Left lobe of liver (tissue), 2 donors: ENCODE data around the gene SLC9A9. TPM values are rescaled to one million over a fixed set of nuclear protein-coding genes. Genes with fewer than 3 reads are reported as not detected.

Experiments
- ATAC-seq: fragments of 200-7000 bp; cut with Tn5 transposase; one replicate; pipeline ENCODE4 v1.9.1; 2020; ENCODE audit warnings: mild to moderate bottlenecking, moderate library complexity
- DNase-seq: peaks from one replicate; pipeline ENCODE4 v3.0.0-alpha.2; 2020; ENCODE audit warnings: low spot score
- total RNA-seq: library from RNA; stranded (reverse); gene quantifications from one replicate; pipeline ENCODE4 v1.2.1, GENCODE V29; 2021
- donor health status: DM: no; HTN: no; CAD: no; lungs with moderate emphysema.
- donor health status: DM: no; HTN: yes; CAD: no.

The SLC9A9 gene
- total RNA-seq, 1 donor from 2014 or later = 2.5 TPM

- DNase-seq (no peak), ATAC-seq (peak; percentile 49)
Measured at GRCh38 chr3:143763564-143764162, 84.6 kb downstream of the SLC9A9 start.

GRCh38 chr3:143757691-143758090 is 90.6 kb downstream of the SLC9A9 start:
- ATAC-seq = no peak
- no peak for DNase-seq

- no peak for ATAC-seq
- DNase-seq = no peak
Measured at GRCh38 chr3:143755978-143756377, 92.3 kb downstream of the SLC9A9 start.

DNA sequence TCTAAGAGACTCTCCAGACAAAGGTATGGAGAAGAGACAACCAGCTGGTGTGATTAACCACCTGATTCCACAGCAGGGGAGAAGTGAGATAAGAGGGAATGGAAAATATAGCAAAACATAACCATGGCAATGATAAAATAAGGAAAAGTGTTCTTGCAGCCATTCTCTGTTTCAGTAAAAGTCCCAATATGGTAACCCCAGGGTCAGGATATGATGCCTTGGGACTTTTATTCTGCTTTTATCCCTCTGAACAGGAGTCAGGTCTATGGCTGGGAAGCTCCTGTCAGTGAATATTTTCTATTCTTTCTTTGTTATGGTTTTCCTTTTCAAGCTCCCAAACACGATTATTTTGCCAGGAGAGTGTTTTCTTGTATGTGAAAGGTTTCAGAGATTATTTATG is 94.2 kb downstream of the SLC9A9 start:
- no peak for ATAC-seq
- DNase-seq = no peak

GRCh38 chr3:143753456-143753855 is 94.8 kb downstream of the SLC9A9 start:
- no peak for ATAC-seq
- no peak for DNase-seq

DNA sequence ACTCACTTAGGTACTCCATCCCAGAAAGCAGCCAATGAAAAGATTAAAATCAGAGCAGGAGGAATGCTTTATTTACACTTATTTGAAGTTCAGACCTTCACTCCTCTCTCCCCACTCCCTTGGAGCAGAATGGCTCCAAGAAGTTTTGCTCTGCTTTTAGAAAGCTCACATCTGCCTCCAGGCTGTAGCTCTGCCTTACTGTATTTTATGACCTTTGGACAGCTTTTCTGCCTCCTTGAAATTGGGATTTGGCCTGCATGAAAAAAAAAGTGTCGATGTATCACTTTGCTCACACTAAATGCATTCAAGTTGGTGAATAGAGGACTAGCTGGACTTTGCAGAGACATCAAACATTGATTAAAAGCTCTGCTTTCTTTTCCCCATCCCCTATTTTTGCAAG is 95.3 kb downstream of the SLC9A9 start:
- ATAC-seq = no peak
- no peak for DNase-seq

DNA sequence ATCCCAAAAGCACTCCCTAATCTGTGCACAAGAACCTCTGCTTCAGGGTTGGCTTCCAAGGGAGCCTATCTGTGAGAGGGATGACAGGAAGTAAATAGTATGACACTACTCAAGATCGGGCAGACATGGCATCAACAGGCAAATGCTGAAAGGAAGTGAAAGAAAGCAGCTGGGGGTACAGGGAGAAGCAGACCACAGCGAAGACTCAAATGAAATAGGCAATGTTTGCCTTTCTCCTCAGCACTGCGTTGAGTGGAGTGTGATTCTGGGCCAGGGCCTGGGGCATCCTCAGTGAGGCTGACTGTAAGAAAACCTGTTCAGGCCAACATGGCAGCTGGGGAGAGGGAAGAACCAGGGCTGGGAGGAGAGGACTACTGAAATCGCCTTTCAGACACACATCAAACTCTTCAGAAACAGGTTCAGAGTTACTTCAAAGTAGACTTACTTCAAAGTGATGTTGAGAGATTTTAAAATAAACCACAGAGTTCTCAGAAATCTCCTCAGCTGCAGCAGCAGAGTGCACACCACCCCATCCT is 96.6 kb downstream of the SLC9A9 start:
- ATAC-seq (no peak), DNase-seq (no peak)

DNA sequence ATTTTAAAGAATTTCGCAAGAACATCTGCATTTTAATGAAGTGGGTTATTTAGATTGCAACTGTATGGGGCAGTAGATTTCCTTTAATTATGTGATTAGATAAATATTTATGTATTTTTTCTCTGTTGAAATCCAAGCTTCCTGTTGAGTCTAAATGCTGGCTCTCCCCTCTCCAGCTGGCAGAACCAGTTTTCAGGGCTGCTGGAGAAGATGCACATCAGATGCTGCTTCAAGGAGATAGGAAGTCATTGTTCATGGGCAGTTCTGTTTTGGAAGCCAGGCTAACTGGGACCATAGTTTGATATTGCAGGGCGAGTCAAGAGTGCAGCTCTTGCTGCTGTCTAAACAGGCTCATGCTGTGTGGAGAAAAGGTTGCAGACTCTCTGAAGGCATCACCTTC is 97.4 kb downstream of the SLC9A9 start:
- no peak for DNase-seq
- ATAC-seq = no peak

DNA sequence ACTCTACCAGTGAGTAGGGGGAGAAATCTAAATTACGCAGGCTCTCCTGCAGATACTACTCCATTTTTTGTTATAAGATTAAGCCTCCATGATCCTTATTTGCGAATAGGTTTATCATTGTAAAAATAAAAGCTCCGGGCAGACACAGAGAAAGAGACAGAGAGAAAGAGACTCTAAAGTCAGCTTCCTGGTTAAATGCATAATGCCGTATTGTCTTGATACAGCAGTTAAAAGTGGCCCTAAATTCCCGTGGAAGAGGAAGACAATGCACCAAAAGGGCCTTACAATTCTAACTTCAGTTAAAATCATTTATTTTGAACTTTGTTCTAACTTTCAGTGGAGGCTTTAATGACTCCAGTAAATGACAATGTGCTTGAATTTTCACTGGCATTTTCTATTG is 98.3 kb downstream of the SLC9A9 start:
- no peak for DNase-seq
- no peak for ATAC-seq

DNA sequence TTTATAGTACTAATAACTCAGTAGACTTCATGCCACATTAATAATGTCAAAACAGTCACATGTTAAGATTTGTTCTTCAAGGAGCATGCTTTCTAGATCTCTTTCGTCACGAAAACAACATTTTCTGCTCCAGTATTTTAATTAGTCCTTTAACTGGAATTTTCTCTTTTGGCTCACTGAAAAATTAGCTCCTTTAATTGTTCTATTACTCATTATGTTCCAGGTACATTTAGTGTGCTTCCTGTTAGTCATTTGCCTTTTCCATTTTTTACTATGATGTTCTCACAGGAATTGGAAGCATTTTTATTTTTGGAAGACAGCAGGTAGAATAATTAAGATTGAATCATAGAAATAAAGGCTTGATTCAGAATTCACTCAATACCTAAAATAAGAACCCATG is 111.2 kb downstream of the SLC9A9 start:
- DNase-seq = no peak
- no peak for ATAC-seq

DNA sequence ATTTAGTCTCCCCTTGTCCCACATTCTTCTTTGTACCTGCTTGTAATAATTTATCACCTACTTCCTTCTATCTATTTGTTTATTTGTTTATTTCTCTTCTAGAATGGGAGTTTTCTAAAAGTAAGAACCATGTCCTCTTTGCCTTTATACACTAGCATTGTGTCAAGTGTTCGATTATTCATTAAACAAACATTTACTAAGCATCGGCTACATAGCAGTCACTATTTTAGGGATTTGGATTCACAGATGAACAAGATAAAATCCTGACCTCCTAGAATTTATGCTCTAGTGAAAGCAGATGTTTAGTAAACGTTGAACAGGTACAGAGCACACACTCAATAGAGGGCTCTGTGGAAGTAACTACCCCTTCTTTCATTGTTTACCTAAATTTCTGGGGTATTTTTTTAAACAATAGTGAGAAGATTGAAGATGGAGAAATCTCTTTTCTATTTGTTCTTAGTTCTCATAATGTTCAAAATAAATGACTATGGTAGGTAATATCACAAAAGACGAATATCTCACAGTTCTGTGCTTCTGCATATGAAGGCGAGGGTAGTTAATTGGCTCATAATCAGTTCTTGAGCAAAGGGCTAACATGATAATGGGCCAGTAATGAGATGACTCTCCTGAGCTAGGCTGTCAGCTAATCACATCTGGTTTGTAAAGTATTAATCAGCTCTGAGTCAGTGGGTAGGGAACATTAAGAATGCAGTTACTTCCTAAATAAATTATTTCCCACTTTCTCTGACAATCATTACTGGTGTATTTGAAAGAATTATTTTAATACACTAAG is 111.9 kb downstream of the SLC9A9 start:
- DNase-seq (no peak), ATAC-seq (no peak)

DNA sequence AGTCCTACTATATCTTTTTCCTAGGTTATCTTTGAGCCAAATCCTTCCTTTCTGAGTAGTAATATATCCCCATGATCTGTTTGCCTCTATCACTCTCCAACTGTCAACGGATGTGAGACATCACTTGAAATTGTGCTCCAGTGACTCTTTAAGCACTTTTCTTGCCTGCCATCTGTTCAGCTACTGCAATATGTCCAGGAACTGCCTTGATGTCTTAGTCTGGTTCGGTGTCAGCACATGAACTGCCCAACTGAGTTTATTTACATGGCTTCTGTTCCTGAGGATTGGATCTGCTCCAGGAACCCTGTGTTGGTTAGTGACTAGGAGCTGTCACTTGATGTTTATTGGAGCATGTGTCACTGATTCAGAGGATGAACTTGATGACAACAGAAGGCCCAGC is 116.5 kb downstream of the SLC9A9 start:
- no peak for ATAC-seq
- DNase-seq = no peak

DNA sequence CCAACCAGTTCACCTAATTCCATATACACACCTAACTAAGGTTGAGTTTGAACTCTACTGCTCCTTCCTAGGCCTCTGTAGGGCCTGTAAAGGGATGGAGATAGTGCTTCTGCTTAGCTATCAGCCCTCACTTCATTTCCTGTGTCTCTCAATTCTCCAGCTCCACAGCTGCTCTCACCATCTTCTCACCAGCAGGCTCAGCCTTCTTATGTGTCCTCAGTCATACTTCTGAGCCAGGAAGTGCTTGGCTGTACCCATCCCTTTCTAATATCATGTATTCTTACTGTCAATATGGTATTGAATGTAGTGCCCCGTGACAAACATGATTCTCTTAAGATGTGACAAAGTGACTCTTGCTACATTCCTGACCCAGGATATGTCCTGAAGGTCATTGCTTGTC is 116.9 kb downstream of the SLC9A9 start:
- ATAC-seq (no peak), DNase-seq (no peak)

DNA sequence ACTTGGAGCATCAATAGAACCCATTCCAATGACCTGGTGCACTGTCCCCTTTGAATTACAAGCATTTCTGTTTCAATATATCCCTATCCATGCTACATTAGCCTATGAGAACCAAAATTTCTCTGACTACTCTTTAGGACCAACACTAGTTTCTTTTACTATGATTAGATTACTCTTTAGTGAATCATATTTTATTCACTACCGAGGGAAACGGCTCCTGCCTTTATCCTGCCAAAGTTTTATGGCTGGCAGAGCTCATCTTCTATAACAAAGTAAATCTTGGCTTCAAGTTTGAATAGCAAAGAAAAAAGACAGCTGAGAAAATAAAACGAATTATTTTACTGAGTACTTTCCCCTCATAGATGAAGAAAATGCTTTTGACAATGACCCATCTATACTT is 120.9 kb downstream of the SLC9A9 start:
- ATAC-seq (no peak), DNase-seq (no peak)

DNA sequence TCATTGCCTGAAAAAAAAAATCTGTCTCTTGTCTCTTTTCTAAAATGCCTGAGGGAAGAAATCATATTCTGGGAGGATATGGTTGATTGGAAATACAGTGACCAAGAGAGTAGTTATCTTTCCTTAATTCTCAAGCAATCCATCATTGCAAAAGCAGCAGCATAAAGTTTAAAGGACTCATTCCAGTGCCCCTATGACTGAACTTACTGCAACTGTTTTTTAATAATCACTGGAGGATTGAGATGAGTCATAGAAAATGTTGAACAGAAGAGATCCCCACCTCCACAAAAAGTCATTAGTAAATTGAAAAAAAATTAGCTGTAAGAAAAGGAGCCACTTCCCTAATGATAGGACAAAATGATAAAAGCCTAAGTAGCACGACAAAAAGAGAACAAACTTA is 121.5 kb downstream of the SLC9A9 start:
- ATAC-seq (no peak), DNase-seq (no peak)

- DNase-seq (no peak), ATAC-seq (no peak)
Measured at GRCh38 chr3:143720381-143720780, 127.9 kb downstream of the SLC9A9 start.

GRCh38 chr3:143718463-143718862 is 129.8 kb downstream of the SLC9A9 start:
- ATAC-seq = no peak
- DNase-seq = no peak

DNA sequence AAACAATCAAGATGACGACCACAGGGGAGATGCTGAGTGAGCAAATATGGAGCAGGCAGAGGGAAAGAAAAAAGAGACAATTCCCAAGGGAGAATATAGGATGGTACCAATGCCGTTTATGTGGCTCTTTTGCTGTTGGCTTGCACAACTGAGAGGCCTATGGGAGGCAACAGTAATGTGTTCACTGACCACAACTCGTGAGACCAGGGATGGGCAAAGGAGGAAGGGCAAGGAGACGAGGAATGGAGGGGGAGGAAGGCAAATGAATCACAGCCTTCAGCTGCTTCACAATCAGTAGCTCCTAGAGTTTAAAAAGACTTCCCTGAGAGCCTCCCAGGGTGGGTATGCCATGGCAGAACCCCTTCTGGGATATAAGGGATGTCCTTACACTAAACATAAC is 131.5 kb downstream of the SLC9A9 start:
- ATAC-seq = no peak
- DNase-seq = no peak

DNA sequence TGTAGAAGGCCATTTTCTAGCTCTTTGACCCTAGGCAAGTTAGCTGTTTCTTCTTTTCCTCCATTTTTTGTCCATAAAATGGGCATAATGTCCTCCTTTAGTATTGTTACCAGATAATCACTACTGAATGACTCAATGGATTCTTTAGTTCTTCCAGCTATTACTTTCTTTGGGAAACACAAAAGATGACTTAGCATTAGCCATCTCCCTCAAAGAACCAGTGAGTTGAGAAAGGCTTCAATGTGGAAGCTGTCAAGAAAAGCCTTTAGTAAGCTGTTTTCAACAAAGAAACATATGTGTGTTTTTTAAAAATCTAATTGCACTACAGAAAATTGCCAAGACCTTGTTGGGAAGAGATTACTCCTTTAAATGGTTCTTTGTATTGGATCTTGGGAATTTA is 135.7 kb downstream of the SLC9A9 start:
- no peak for DNase-seq
- no peak for ATAC-seq

- ATAC-seq (no peak), DNase-seq (no peak)
Measured at GRCh38 chr3:143707848-143708247, 140.4 kb downstream of the SLC9A9 start.

GRCh38 chr3:143700431-143700975 is 147.8 kb downstream of the SLC9A9 start:
- ATAC-seq = no peak
- DNase-seq = no peak

- ATAC-seq (no peak), DNase-seq (no peak)
Measured at GRCh38 chr3:143699424-143699823, 148.8 kb downstream of the SLC9A9 start.
